OCI-LY1 (cell line): ENCODE measurements around the gene SMYD3.

ENCODE experiments used
- H2AFZ ChIP-seq: fragments of 200-600 bp; sonication (generic), shearing (Covaris generic); 2 replicates; pipeline ENCODE4 v1.6.0; 2014; ENCODE audit warnings: antibody characterized with exemption, mild to moderate bottlenecking, low read length
- H3F3A ChIP-seq: fragments of 200-600 bp; sonication (generic), shearing (Covaris generic); 2 replicates; pipeline ENCODE4 v1.6.0; 2014; ENCODE audit warnings: mild to moderate bottlenecking, antibody characterized with exemption, low read length, moderate library complexity; ENCODE audit not compliant: insufficient read depth
- H3K27ac ChIP-seq: fragments of 200-600 bp; sonication (generic); 2 replicates; pipeline ENCODE4 v1.5.1; 2014; ENCODE audit warnings: low read length, mixed run types, mild to moderate bottlenecking, low read depth; ENCODE audit not compliant: poor library complexity, severe bottlenecking
- H3K27me3 ChIP-seq: fragments of 200-600 bp; sonication (generic); 2 replicates; pipeline ENCODE4 v1.6.0; 2014; ENCODE audit warnings: antibody characterized with exemption, mild to moderate bottlenecking, low read length, moderate library complexity; ENCODE audit not compliant: insufficient read depth
- H3K36me3 ChIP-seq: fragments of 200-600 bp; sonication (generic); 2 replicates; pipeline ENCODE4 v1.6.1; 2014; ENCODE audit warnings: mild to moderate bottlenecking, antibody characterized with exemption, low read length, moderate library complexity, mixed read lengths; ENCODE audit not compliant: insufficient read depth
- H3K4me1 ChIP-seq: fragments of 200-600 bp; sonication (generic); 2 replicates; pipeline ENCODE4 v1.5.1; 2014; ENCODE audit warnings: mild to moderate bottlenecking, low read length, moderate library complexity; ENCODE audit not compliant: insufficient read depth, severe bottlenecking
- H3K4me2 ChIP-seq: fragments of 200-600 bp; sonication (generic), shearing (Covaris generic); 2 replicates; pipeline ENCODE4 v1.6.1; 2014; ENCODE audit warnings: low read length
- H3K4me3 ChIP-seq: fragments of 200-600 bp; sonication (generic); 2 replicates; pipeline ENCODE4 v1.5.1; 2014; ENCODE audit warnings: low read length, low read depth, mild to moderate bottlenecking, mixed read lengths; ENCODE audit not compliant: poor library complexity, severe bottlenecking
- H3K79me2 ChIP-seq: fragments of 200-600 bp; shearing (Covaris generic); 2 replicates; pipeline ENCODE4 v1.6.1; 2016; ENCODE audit warnings: mixed run types, low read length, mixed read lengths; ENCODE audit not compliant: insufficient read depth
- H3K9ac ChIP-seq: fragments of 200-600 bp; sonication (generic), shearing (Covaris generic); 2 replicates; pipeline ENCODE4 v1.6.1; 2014; ENCODE audit warnings: mild to moderate bottlenecking, low read length, mixed read lengths
- H3K9me2 ChIP-seq: fragments of 200-600 bp; sonication (generic), shearing (Covaris generic); 2 replicates; pipeline ENCODE4 v1.6.1; 2014; ENCODE audit warnings: low read depth, mild to moderate bottlenecking, low read length, mixed read lengths
- H3K9me3 ChIP-seq: fragments of 200-600 bp; shearing (Covaris generic); 2 replicates; pipeline ENCODE4 v1.6.1; 2014; ENCODE audit warnings: low read length, mixed read lengths
- H4K20me1 ChIP-seq: fragments of 200-600 bp; sonication (generic), shearing (Covaris generic); 2 replicates; pipeline ENCODE4 v1.6.0; 2016; ENCODE audit warnings: mild to moderate bottlenecking, low read length; ENCODE audit not compliant: insufficient read depth
- CTCF ChIP-seq: fragments of 200-600 bp; sonication (generic), shearing (Covaris generic); IDR thresholded peaks from 2 replicates; pipeline ENCODE4 v1.5.1; 2017; ENCODE audit warnings: mild to moderate bottlenecking, antibody characterized with exemption, low read length, moderate library complexity, mixed read lengths
- EZH2 ChIP-seq: fragments of 200-600 bp; sonication (generic), shearing (Covaris generic); IDR thresholded peaks from 2 replicates; pipeline ENCODE4 v1.8.0; 2017; ENCODE audit warnings: borderline replicate concordance, mixed run types, mild to moderate bottlenecking, antibody characterized with exemption, low read length, moderate library complexity, mixed read lengths

The SMYD3 gene

GRCh38 chr1:246320286-246320685 is 186.8 kb downstream of the SMYD3 start:
- no peak overlapping the region for H2AFZ ChIP-seq

GRCh38 chr1:246319083-246319714 is 187.9 kb downstream of the SMYD3 start:
- Histone ChIP-seq H3K4me1 (no peaks in the 10 kb centered on the region), H4K20me1 (no peaks in the 10 kb centered on the region), H3K27me3 (no peaks in the 10 kb centered on the region), H3K4me3 (no peak overlapping the region), H3K9me2 (no peaks in the 10 kb centered on the region), H3K9ac (no peak overlapping the region), H3K36me3 (no peaks in the 10 kb centered on the region), H3K27ac (no peak overlapping the region), H3K4me2 (no peak overlapping the region), H3K9me3 (no peaks in the 10 kb centered on the region), H3F3A (no peaks in the 10 kb centered on the region), H2AFZ (no peak overlapping the region), H3K79me2 (no peaks in the 10 kb centered on the region)
- TF ChIP-seq EZH2 (no peak), CTCF (no peak)

More at GRCh38 chr1:246320286-246320685, 186.8 kb downstream of the SMYD3 start:
- no peaks in the 10 kb centered on the region for H3K9me2 ChIP-seq
- no peaks in the 10 kb centered on the region for H4K20me1 ChIP-seq
- H3F3A ChIP-seq: no peaks in the 10 kb centered on the region
- no peaks in the 10 kb centered on the region for H3K79me2 ChIP-seq
- H3K9ac ChIP-seq: no peak overlapping the region
- no peaks in the 10 kb centered on the region for H3K4me1 ChIP-seq
- TF ChIP-seq EZH2 (no peak), CTCF (no peak)
- H3K4me3 ChIP-seq: no peak overlapping the region
- H3K4me2 ChIP-seq: no peak overlapping the region
- H3K9me3 ChIP-seq: no peaks in the 10 kb centered on the region
- no peaks in the 10 kb centered on the region for H3K27me3 ChIP-seq
- H3K36me3 ChIP-seq: no peaks in the 10 kb centered on the region
- H3K27ac ChIP-seq: no peak overlapping the region

- Histone ChIP-seq H3K4me2 (no peak overlapping the region), H3K9ac (no peak overlapping the region), H3K79me2 (no peaks in the 10 kb centered on the region), H3K27me3 (no peaks in the 10 kb centered on the region), H3K9me2 (no peaks in the 10 kb centered on the region), H3K36me3 (no peaks in the 10 kb centered on the region), H3K9me3 (no peaks in the 10 kb centered on the region), H3K4me1 (no peaks in the 10 kb centered on the region), H2AFZ (no peak overlapping the region), H4K20me1 (no peaks in the 10 kb centered on the region), H3K4me3 (no peak overlapping the region), H3F3A (no peaks in the 10 kb centered on the region), H3K27ac (no peak overlapping the region)
- TF ChIP-seq EZH2 (no peak), CTCF (no peak)
Measured at GRCh38 chr1:246318622-246319021, 188.5 kb downstream of the SMYD3 start.
